Thoracic aorta (tissue), 2 donors: ENCODE results near the gene THBD. TPM values are rescaled to one million over a fixed set of nuclear protein-coding genes. Genes with fewer than 3 reads are reported as not detected.
A peak's percentile ranks its signal among the peaks of the same experiment; 100 is the strongest.

Source experiments
- ATAC-seq: fragments of 150-250 bp; one replicate; pipeline ENCODE4 v1.8.0; 2017; ENCODE audit warnings: low read depth; ENCODE audit not compliant: insufficient number of reproducible peaks, low FRiP score
- DNase-seq: peaks from one replicate; pipeline ENCODE4 v3.0.0-alpha.2; 2020; ENCODE audit warnings: low spot score
- H3K27ac ChIP-seq, 2 donors: fragments of 200-600 bp; sonication (generic); 1 replicate in 1 of 2; 2 replicates in 1 of 2; pipeline ENCODE4 v1.5.1; 2016; ENCODE audit warnings: mild to moderate bottlenecking in 2 of 2, moderate library complexity in 2 of 2
- H3K27me3 ChIP-seq: fragments of 200-600 bp; sonication (generic); replicated peaks from 2 replicates; pipeline ENCODE4 v1.6.0; 2016; ENCODE audit warnings: mild to moderate bottlenecking; ENCODE audit not compliant: insufficient read depth
- H3K36me3 ChIP-seq: fragments of 200-600 bp; sonication (generic); one replicate; pipeline ENCODE4 v1.5.1; 2016
- H3K4me1 ChIP-seq, 2 donors: fragments of 200-600 bp; sonication (generic); 1 replicate in 1 of 2; 2 replicates in 1 of 2; pipeline versions ENCODE4 v1.5.1 to v1.6.0; 2016; ENCODE audit warnings: low read depth in 2 of 2, mild to moderate bottlenecking in 1 of 2; ENCODE audit not compliant: control insufficient read depth in 1 of 2
- H3K4me3 ChIP-seq: fragments of 200-600 bp; sonication (generic); 2 replicates; pipeline ENCODE4 v1.5.1; 2016; ENCODE audit warnings: mild to moderate bottlenecking
- H3K9me3 ChIP-seq: fragments of 200-600 bp; sonication (generic); 2 replicates; pipeline ENCODE4 v1.5.1; 2016
- total RNA-seq, 2 donors: library from RNA; depleted of rRNA; stranded (reverse); fragments of >200 nt; gene quantifications; one replicate each; pipeline versions ENCODE4 v1.1.0 to v1.2.3, GENCODE V29; 2016
- TF ChIP-seq, protein P1 (sequence below): fragments of 200-600 bp; sonication (generic); IDR thresholded peaks from one replicate; pipeline ENCODE4 v1.5.1; 2019; ENCODE audit warnings: antibody characterized with exemption

THBD gene
- total RNA-seq, 2 donors from 2014 or later, result 106 to 266 TPM

DNA sequence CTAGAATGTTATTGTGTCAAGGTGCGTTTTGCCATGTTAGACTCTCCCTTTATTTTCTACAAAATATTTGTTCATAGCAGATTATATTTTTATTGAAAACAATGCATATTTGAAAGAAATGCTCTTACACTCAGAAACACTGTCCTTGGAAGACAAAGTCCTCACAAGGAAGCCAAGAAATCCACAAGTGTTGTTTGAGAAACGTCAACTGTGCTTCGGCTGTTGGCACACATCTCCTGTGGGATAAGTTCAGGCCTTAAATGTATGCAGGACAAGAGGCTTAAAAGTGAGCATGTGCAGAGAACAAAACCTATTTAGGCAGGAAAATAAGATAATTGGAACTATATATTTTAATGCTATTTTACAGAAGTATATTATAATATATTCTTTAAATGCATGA is 9.5 kb upstream of the THBD start:
- Histone ChIP-seq H3K27ac (no peak overlapping the region), H3K36me3 (no peaks in the 10 kb centered on the region), H3K9me3 (no peaks in the 10 kb centered on the region), H3K4me1 (peaks cover 38 to 46% of the 10 kb centered on the region in 2 donors), H3K4me3 (no peak overlapping the region), H3K27me3 (no peaks in the 10 kb centered on the region)
- no peak for ATAC-seq
- no peak for DNase-seq
- TF ChIP-seq, protein P1, sequence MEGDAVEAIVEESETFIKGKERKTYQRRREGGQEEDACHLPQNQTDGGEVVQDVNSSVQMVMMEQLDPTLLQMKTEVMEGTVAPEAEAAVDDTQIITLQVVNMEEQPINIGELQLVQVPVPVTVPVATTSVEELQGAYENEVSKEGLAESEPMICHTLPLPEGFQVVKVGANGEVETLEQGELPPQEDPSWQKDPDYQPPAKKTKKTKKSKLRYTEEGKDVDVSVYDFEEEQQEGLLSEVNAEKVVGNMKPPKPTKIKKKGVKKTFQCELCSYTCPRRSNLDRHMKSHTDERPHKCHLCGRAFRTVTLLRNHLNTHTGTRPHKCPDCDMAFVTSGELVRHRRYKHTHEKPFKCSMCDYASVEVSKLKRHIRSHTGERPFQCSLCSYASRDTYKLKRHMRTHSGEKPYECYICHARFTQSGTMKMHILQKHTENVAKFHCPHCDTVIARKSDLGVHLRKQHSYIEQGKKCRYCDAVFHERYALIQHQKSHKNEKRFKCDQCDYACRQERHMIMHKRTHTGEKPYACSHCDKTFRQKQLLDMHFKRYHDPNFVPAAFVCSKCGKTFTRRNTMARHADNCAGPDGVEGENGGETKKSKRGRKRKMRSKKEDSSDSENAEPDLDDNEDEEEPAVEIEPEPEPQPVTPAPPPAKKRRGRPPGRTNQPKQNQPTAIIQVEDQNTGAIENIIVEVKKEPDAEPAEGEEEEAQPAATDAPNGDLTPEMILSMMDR, result no peak

DNA sequence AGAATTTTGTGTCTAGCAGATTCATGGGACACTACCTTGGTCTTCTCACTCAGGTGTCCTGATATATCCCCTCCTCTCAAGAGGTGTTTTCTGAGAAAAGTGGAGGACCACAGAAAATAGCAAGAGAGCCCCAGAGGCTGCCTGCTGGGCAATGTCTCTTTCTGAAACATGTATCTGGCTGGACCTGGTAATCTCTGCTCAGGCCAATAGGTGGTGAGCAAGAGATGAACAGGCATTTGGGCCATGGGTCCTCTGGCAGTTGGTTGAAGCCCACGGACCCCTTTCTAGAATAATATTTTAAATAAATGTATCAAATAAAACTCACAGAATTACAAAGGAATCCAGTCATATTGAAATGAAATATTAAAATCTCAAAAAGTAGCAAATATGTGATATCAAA is 8.8 kb upstream of the THBD start:
- ATAC-seq (no peak), DNase-seq (no peak)
- no peak overlapping the region for H3K4me3 ChIP-seq
- no peaks in the 10 kb centered on the region for H3K9me3 ChIP-seq
- no peaks in the 10 kb centered on the region for H3K27me3 ChIP-seq
- H3K27ac ChIP-seq, result no peak overlapping the region
- peaks cover 34 to 38% of the 10 kb centered on the region in 2 donors for H3K4me1 ChIP-seq
- H3K36me3 ChIP-seq, result no peaks in the 10 kb centered on the region
- TF ChIP-seq, protein P1, result no peak

- TF ChIP-seq, protein P1, result no peak
- ATAC-seq (no peak), DNase-seq (no peak)
- Histone ChIP-seq H3K27ac (no peak overlapping the region), H3K9me3 (no peaks in the 10 kb centered on the region), H3K36me3 (no peaks in the 10 kb centered on the region), H3K4me1 (peaks cover 0 to 16% of the 10 kb centered on the region in 2 donors), H3K27me3 (no peaks in the 10 kb centered on the region), H3K4me3 (no peak overlapping the region)
Observed at GRCh38 chr20:23052904-23053303, 3.4 kb upstream of the THBD start.

- Histone ChIP-seq H3K9me3 (no peaks in the 10 kb centered on the region), H3K27ac (peak overlapping the region; percentile 82 to 89)
- TF ChIP-seq, protein P1, result peak; percentile 73
Observed at GRCh38 chr20:23050847-23051627, 1.6 kb upstream of the THBD start.

GRCh38 chr20:23050076-23050838 is 785 bp upstream of the THBD start:
- Histone ChIP-seq H3K4me3 (peak overlapping the region; percentile 85), H3K4me1 (peaks cover 12 to 42% of the 10 kb centered on the region in 2 donors), H3K36me3 (no peaks in the 10 kb centered on the region), H3K27me3 (no peaks in the 10 kb centered on the region), H3K9me3 (no peaks in the 10 kb centered on the region), H3K27ac (peak overlapping the region; percentile 82 to 89)
- TF ChIP-seq, protein P1, result no peak
- no peak for DNase-seq
- ATAC-seq, result peak; percentile 13

More at GRCh38 chr20:23050847-23051627, 1.6 kb upstream of the THBD start:
- H3K4me1 ChIP-seq, result peaks cover 8 to 35% of the 10 kb centered on the region in 2 donors
- DNase-seq, result peak; percentile 78
- no peaks in the 10 kb centered on the region for H3K27me3 ChIP-seq
- peak overlapping the region; percentile 85 for H3K4me3 ChIP-seq
- no peaks in the 10 kb centered on the region for H3K36me3 ChIP-seq
- ATAC-seq, result peak; percentile 48
